A549 (cell line): Measurements from ENCODE around the gene TIMM50. TPM values are rescaled to one million over a fixed set of nuclear protein-coding genes. Genes with fewer than 3 reads are reported as not detected.

Experiments
- ATAC-seq, 2 experiments: fragments of 200-7000 bp in 1 of 2; fragments of >200 bp in 1 of 2; cut with Nextera tagmentation in 1 of 2; cut with Tn5 transposase in 1 of 2; 3 replicates each; pipeline versions ENCODE4 v1.8.0 to v1.9.1; 2018 to 2020; ENCODE audit warnings: mild to moderate bottlenecking in 1 of 2, moderate library complexity in 1 of 2
- CTCF ChIA-PET: fragments of 300-600 bp; sonication (Branson Sonifier 250); formaldehyde crosslinking; extraction: SDS; loops from one replicate; lab custom pipeline; 2021; ENCODE audit warnings: antibody characterized with exemption, inconsistent platforms; lab: Yijun Ruan, JAX
- POLR2A ChIA-PET: fragments of 350-600 bp; formaldehyde crosslinking; extraction: SDS; loops from one replicate; lab custom pipeline; 2021; ENCODE audit warnings: antibody characterized with exemption, inconsistent platforms; lab: Yijun Ruan, JAX
- DNase-seq, 2 experiments: peaks; one replicate each; pipeline versions ENCODE4 v3.0.0 to v3.0.0-alpha.2; 2011 to 2016; ENCODE audit warnings: low read depth in 1 of 2, low spot score in 1 of 2
- FAIRE-seq: peaks from 2 replicates; lab custom pipeline; 2011; peaks lifted over from hg19 to GRCh38; lab: Jason Lieb, UNC
- H3K27ac ChIP-seq, 2 experiments: fragments of >200 bp; sonication (Bioruptor Twin); formaldehyde crosslinking; 3 replicates each; pipeline ENCODE4 v1.5.1; 2016 to 2017
- H3K4me1 ChIP-seq: fragments of >200 bp; sonication (Bioruptor Twin); formaldehyde crosslinking; 3 replicates; pipeline ENCODE4 v1.6.1; 2016
- H3K4me2 ChIP-seq: fragments of >200 bp; sonication (Bioruptor Twin); formaldehyde crosslinking; 3 replicates; pipeline ENCODE4 v1.6.1; 2016
- H3K4me3 ChIP-seq: fragments of >200 bp; sonication (Bioruptor Twin); formaldehyde crosslinking; 3 replicates; pipeline ENCODE4 v1.5.1; 2016
- H3K9me3 ChIP-seq: fragments of >200 bp; sonication (Bioruptor Twin); formaldehyde crosslinking; 3 replicates; pipeline ENCODE4 v1.6.1; 2016
- BHLHE40 ChIP-seq: IDR thresholded peaks from 2 replicates; pipeline ENCODE4 v1.6.1; 2012; ENCODE audit warnings: low read depth, low read length, inconsistent platforms
- CEBPB ChIP-seq, 2 experiments: fragments of >200 bp in 1 of 2; sonication (Bioruptor Twin) in 1 of 2; formaldehyde crosslinking in 1 of 2; IDR thresholded peaks; 2 replicates each; pipeline ENCODE4 v1.6.1; 2012 to 2016
- CHD4 ChIP-seq: fragments of 200-600 bp; sonication (generic); IDR thresholded peaks from 2 replicates; pipeline ENCODE4 v1.6.1; 2016; ENCODE audit warnings: antibody characterized with exemption, mild to moderate bottlenecking, borderline replicate concordance
- EHMT2 ChIP-seq: fragments of 200-600 bp; sonication (generic); IDR thresholded peaks from 2 replicates; pipeline ENCODE4 v1.6.1; 2016; ENCODE audit warnings: antibody characterized with exemption, low read depth, mild to moderate bottlenecking, moderate library complexity
- FOSB ChIP-seq: fragments of 250-450 bp; sonication (Bioruptor Pico); IDR thresholded peaks from 2 replicates; pipeline ENCODE4 v1.5.0; 2020; ENCODE audit warnings: mild to moderate bottlenecking, moderate library complexity
- FOSL2 ChIP-seq, 2 experiments: fragments of 450-650 bp in 1 of 2; fragments of >200 bp in 1 of 2; sonication (Bioruptor Twin) in 1 of 2; formaldehyde crosslinking; IDR thresholded peaks; 2 replicates each; pipeline versions ENCODE4 v1.5.0 to v1.6.1; 2016 to 2020; ENCODE audit warnings: mild to moderate bottlenecking in 1 of 2, moderate library complexity in 1 of 2
- FOXS1 ChIP-seq: fragments of 250-450 bp; sonication (Bioruptor Pico); IDR thresholded peaks from 2 replicates; pipeline ENCODE4 v1.5.0; 2020; ENCODE audit warnings: mild to moderate bottlenecking, moderate library complexity
- HMGXB4 ChIP-seq: fragments of 250-450 bp; sonication (Bioruptor Pico); IDR thresholded peaks from 2 replicates; pipeline ENCODE4 v1.5.0; 2021; ENCODE audit warnings: mild to moderate bottlenecking, moderate library complexity, borderline replicate concordance
- HOXA7 ChIP-seq: fragments of 250-450 bp; sonication (Bioruptor Pico); IDR thresholded peaks from 2 replicates; pipeline ENCODE4 v1.5.0; 2020; ENCODE audit warnings: mild to moderate bottlenecking, moderate library complexity
- HOXB13 ChIP-seq: fragments of 250-450 bp; sonication (Bioruptor Pico); IDR thresholded peaks from 2 replicates; pipeline ENCODE4 v1.5.0; 2020; ENCODE audit warnings: low read depth, mild to moderate bottlenecking, moderate library complexity
- JUNB ChIP-seq: fragments of >200 bp; sonication (Bioruptor Twin); formaldehyde crosslinking; IDR thresholded peaks from 2 replicates; pipeline ENCODE4 v1.6.1; 2016
- KDM1A ChIP-seq: fragments of 200-600 bp; sonication (generic); IDR thresholded peaks from 2 replicates; pipeline ENCODE4 v1.6.1; 2016; ENCODE audit warnings: low read depth, mild to moderate bottlenecking
- MAX ChIP-seq: IDR thresholded peaks from 2 replicates; pipeline ENCODE4 v1.6.1; 2012
- MAZ ChIP-seq: fragments of 150-350 bp; IDR thresholded peaks from 2 replicates; pipeline ENCODE4 v1.6.1; 2014; ENCODE audit warnings: antibody characterized with exemption, low read depth, low read length, borderline replicate concordance
- MYC ChIP-seq: IDR thresholded peaks from 2 replicates; pipeline ENCODE4 v1.6.1; 2012; ENCODE audit warnings: mild to moderate bottlenecking, inconsistent platforms, low read length, improper control_type of control experiment, borderline replicate concordance
- NFE2L2 ChIP-seq: fragments of 150-350 bp; conservative IDR thresholded peaks from 2 replicates; pipeline ENCODE4 v1.6.1; 2014; ENCODE audit warnings: low read length
- NPAS2 ChIP-seq: fragments of 250-450 bp; sonication (Bioruptor Pico); IDR thresholded peaks from 2 replicates; pipeline ENCODE4 v1.8.0; 2022; ENCODE audit warnings: mild to moderate bottlenecking, moderate library complexity, borderline replicate concordance
- NR3C1 ChIP-seq: fragments of >200 bp; sonication (Bioruptor Twin); formaldehyde crosslinking; IDR thresholded peaks from 3 replicates; pipeline ENCODE4 v1.6.1; 2017
- RARB ChIP-seq: fragments of 250-450 bp; sonication (Bioruptor Pico); IDR thresholded peaks from 2 replicates; pipeline ENCODE4 v1.8.0; 2021; ENCODE audit warnings: mild to moderate bottlenecking, moderate library complexity
- REST ChIP-seq: fragments of 200-600 bp; sonication (generic); IDR thresholded peaks from 2 replicates; pipeline ENCODE4 v1.6.1; 2016; ENCODE audit warnings: antibody characterized with exemption, mild to moderate bottlenecking, moderate library complexity
- RNF2 ChIP-seq: fragments of 200-600 bp; sonication (generic); IDR thresholded peaks from 2 replicates; pipeline ENCODE4 v1.6.1; 2016; ENCODE audit warnings: low read depth, mild to moderate bottlenecking, antibody characterized with exemption, moderate library complexity, borderline replicate concordance
- SREBF2 ChIP-seq: fragments of 450-650 bp; IDR thresholded peaks from 2 replicates; pipeline ENCODE4 v1.6.1; 2014; ENCODE audit warnings: mild to moderate bottlenecking, moderate library complexity
- TFCP2L1 ChIP-seq: fragments of 250-450 bp; sonication (Bioruptor Pico); IDR thresholded peaks from 2 replicates; pipeline ENCODE4 v1.5.0; 2021; ENCODE audit warnings: mild to moderate bottlenecking
- USF2 ChIP-seq: fragments of 450-650 bp; IDR thresholded peaks from 2 replicates; pipeline ENCODE4 v1.6.1; 2014; ENCODE audit warnings: antibody characterized with exemption
- ZC3H11A ChIP-seq: fragments of 450-650 bp; IDR thresholded peaks from 2 replicates; pipeline ENCODE4 v1.6.1; 2014; ENCODE audit warnings: antibody characterized with exemption, mild to moderate bottlenecking
- ZSCAN20 ChIP-seq: fragments of 250-450 bp; sonication (Bioruptor Pico); IDR thresholded peaks from 2 replicates; pipeline ENCODE4 v1.8.0; 2022; ENCODE audit warnings: mild to moderate bottlenecking, moderate library complexity
- whole genome bisulfite sequencing: methylation state at CpG from one replicate; pipeline ENCODE4 v1.1.6; 2017; ENCODE audit errors: missing lambda C conversion rate; 5-methylcytosine and 5-hydroxymethylcytosine counted together
- polyA plus RNA-seq, 4 experiments: library from polyadenylated mRNA; depleted of rRNA in 3 of 4; stranded (reverse); fragments of >200 nt; fragmentation: RNase III in 1 of 4; extraction: RNeasy Plus Mini Kit Qiagen cat#74134 plus additional on column Dnase treatment in 1 of 4; gene quantifications; 2 replicates in 3 of 4; 3 replicates in 1 of 4; pipeline ENCODE4 v1.2.3, GENCODE V29; 2011 to 2017

TIMM50 gene
- polyA plus RNA-seq, 2 of the 4 experiments (the other 2 are of a cell fraction): 204 to 234 TPM

GRCh38 chr19:39432677-39433025 lies 48.0 kb upstream of the TIMM50 start (continued):
- TF ChIP-seq FOSB (CRISPR knock-in tag) (no peak), FOSL2 (IDR thresholded peaks at IDR 0.05) (no peak), FOSL2 (CRISPR knock-in tag; IDR thresholded peaks at IDR 0.05) (no peak)

- no peak for FAIRE-seq
- POLR2A ChIA-PET: interaction anchor here (1.2 to 3.0 kb wide), 4 partner anchors 12 to 29 kb away, joined by 3 to 140 read pairs (median 12); partner anchors contain the start of genes SUPT5H and ZFP36
- TF ChIP-seq NPAS2 (CRISPR knock-in tag) (no peak), HOXB13 (CRISPR knock-in tag) (no peak), EHMT2 (no peak), HMGXB4 (CRISPR knock-in tag) (peak; percentile 32; the same call in 1 of the 2 replicates), RARB (CRISPR knock-in tag) (peak; percentile 42; the same call in 1 of the 2 replicates), USF2 (no peak), CHD4 (no peak), MAZ (no peak), KDM1A (no peak), HOXA7 (CRISPR knock-in tag) (peak; percentile 83), FOXS1 (CRISPR knock-in tag) (no peak), ZSCAN20 (no peak), FOSL2 (IDR thresholded peaks at IDR 0.05) (no peak), FOSL2 (CRISPR knock-in tag; IDR thresholded peaks at IDR 0.05) (no peak), RNF2 (no peak), JUNB (no peak), FOSB (CRISPR knock-in tag) (peak; percentile 37; the same call in 1 of the 2 replicates), NFE2L2 (no peak), SREBF2 (no peak), REST (peak; percentile 5; the same call in 1 of the 2 replicates), MYC (no peak), TFCP2L1 (CRISPR knock-in tag) (peak; percentile 26; the same call in 1 of the 2 replicates), NR3C1 (no peak), ZC3H11A (no peak), BHLHE40 (no peak), MAX (peak; percentile 9; the same call in 1 of the 2 replicates), CEBPB (IDR thresholded peaks at IDR 0.05) (no peak)
- peaks cover 79% of the 10 kb centered on the region for H3K4me1 ChIP-seq
- 92% methylated on average over 8 of the region's 8 CpGs for whole genome bisulfite sequencing
- peak in 1 of 2 experiments; percentile 20 for DNase-seq
- H3K9me3 ChIP-seq: no peaks in the 10 kb centered on the region
- CTCF ChIA-PET: interaction anchor here (0.8 to 23.5 kb wide), 10 partner anchors 10 to 109 kb away, joined by 3 to 457 read pairs (median 6); partner anchors contain the start of genes EID2B, MED29, PAF1 and PLEKHG2
- H3K27ac ChIP-seq: peak overlapping the region; percentile 90 to 95; a peak in 5 of 6 replicates
- H3K4me2 ChIP-seq: peak overlapping the region; percentile 91
- H3K4me3 ChIP-seq: peak overlapping the region; percentile 80
- ATAC-seq: no peak
Measured at GRCh38 chr19:39433480-39434079, 47.1 kb upstream of the TIMM50 start.
